Measurements from ENCODE around the gene FAM131C. TPM values are rescaled to one million over a fixed set of nuclear protein-coding genes. Genes with fewer than 3 reads are reported as not detected.

The FAM131C gene
- polyA plus RNA-seq, 3 donors: not detected

GRCh38 chr1:16119504-16119903 lies 46.1 kb upstream of the FAM131C start:
- no peak for DNase-seq
- Mint-ChIP-seq H3K27ac (no peak overlapping the region), H3K27me3 (ENCODE audit: low read depth in 3 of 3) (peaks cover 0 to 8% (median 6%) of the 10 kb centered on the region in 3 donors), H3K4me3 (no peak overlapping the region), H3K36me3 (no peaks in the 10 kb centered on the region), H3K9me3 (no peaks in the 10 kb centered on the region), H3K4me1 (peaks cover 8% of the 10 kb centered on the region)
- no peaks in the 10 kb centered on the region for H3K79me2 ChIP-seq (ENCODE audit: insufficient read depth, low read length)
- no peaks in the 10 kb centered on the region for H3K27me3 ChIP-seq (ENCODE audit: control insufficient read depth in 2 of 2, insufficient read depth in 2 of 2, low read length in 2 of 2)
- TF ChIP-seq CTCF (IDR thresholded peaks at IDR 0.05): no peak
- no peak overlapping the region for H3K27ac ChIP-seq (ENCODE audit: low read depth in 1 of 2, low read length in 2 of 2)
- intact Hi-C loops (cut with micrococcal nuclease): no loop called here
- H3K9ac ChIP-seq (ENCODE audit: insufficient read depth, low read length, poor library complexity, severe bottlenecking): no peak overlapping the region
- no peaks in the 10 kb centered on the region for H3K9me3 ChIP-seq (replicated peaks in 1 of 2; ENCODE audit: control insufficient read depth in 1 of 2, insufficient read depth in 1 of 2, low read length in 2 of 2)
- H2AFZ ChIP-seq (ENCODE audit: insufficient read depth, low read depth, low read length, poor library complexity, severe bottlenecking): no peak overlapping the region
- no peak overlapping the region for H3K4me2 ChIP-seq (replicated peaks; ENCODE audit: extremely low read depth, low read length, poor library complexity, severe bottlenecking)
- peaks cover 3 to 4% of the 10 kb centered on the region in 2 donors for H3K4me1 ChIP-seq (ENCODE audit: control insufficient read depth in 1 of 2, insufficient read depth in 2 of 2, low read length in 2 of 2)
- no peaks in the 10 kb centered on the region for H4K20me1 ChIP-seq (ENCODE audit: insufficient read depth, low read length)
- WGBS (ENCODE audit: insufficient coverage): 87% methylated on average over 6 of the region's 6 CpGs
- H3K4me3 ChIP-seq (replicated peaks in 1 of 3; ENCODE audit: low read depth in 2 of 3, low read length in 3 of 3): no peak overlapping the region
- no peaks in the 10 kb centered on the region for H3K36me3 ChIP-seq (replicated peaks in 1 of 2; ENCODE audit: control insufficient read depth in 1 of 2, insufficient read depth in 2 of 2, low read length in 2 of 2)

GRCh38 chr1:16118706-16119105 lies 45.3 kb upstream of the FAM131C start:
- no peak for DNase-seq
- Mint-ChIP-seq H3K4me1 (peaks cover 8% of the 10 kb centered on the region), H3K9me3 (no peaks in the 10 kb centered on the region), H3K27ac (no peak overlapping the region), H3K27me3 (ENCODE audit: low read depth in 3 of 3) (peaks cover 0 to 5% (median 4%) of the 10 kb centered on the region in 3 donors), H3K4me3 (no peak overlapping the region), H3K36me3 (no peaks in the 10 kb centered on the region)
- H2AFZ ChIP-seq (ENCODE audit: insufficient read depth, low read depth, low read length, poor library complexity, severe bottlenecking): no peak overlapping the region
- no peaks in the 10 kb centered on the region for H3K36me3 ChIP-seq (replicated peaks in 1 of 2; ENCODE audit: control insufficient read depth in 1 of 2, insufficient read depth in 2 of 2, low read length in 2 of 2)
- no peaks in the 10 kb centered on the region for H4K20me1 ChIP-seq (ENCODE audit: insufficient read depth, low read length)
- no peak for TF ChIP-seq CTCF (IDR thresholded peaks at IDR 0.05)
- peaks cover 3 to 4% of the 10 kb centered on the region in 2 donors for H3K4me1 ChIP-seq (ENCODE audit: control insufficient read depth in 1 of 2, insufficient read depth in 2 of 2, low read length in 2 of 2)
- no peaks in the 10 kb centered on the region for H3K9me3 ChIP-seq (replicated peaks in 1 of 2; ENCODE audit: control insufficient read depth in 1 of 2, insufficient read depth in 1 of 2, low read length in 2 of 2)
- H3K79me2 ChIP-seq (ENCODE audit: insufficient read depth, low read length): no peaks in the 10 kb centered on the region
- no peak overlapping the region for H3K4me2 ChIP-seq (replicated peaks; ENCODE audit: extremely low read depth, low read length, poor library complexity, severe bottlenecking)
- H3K9ac ChIP-seq (ENCODE audit: insufficient read depth, low read length, poor library complexity, severe bottlenecking): no peak overlapping the region
- no peaks in the 10 kb centered on the region for H3K27me3 ChIP-seq (ENCODE audit: control insufficient read depth in 2 of 2, insufficient read depth in 2 of 2, low read length in 2 of 2)
- H3K27ac ChIP-seq (ENCODE audit: low read depth in 1 of 2, low read length in 2 of 2): no peak overlapping the region
- 94% methylated on average over 8 of the region's 9 CpGs for WGBS (ENCODE audit: insufficient coverage)
- intact Hi-C loops (cut with micrococcal nuclease): no loop called here
- H3K4me3 ChIP-seq (replicated peaks in 1 of 3; ENCODE audit: low read depth in 2 of 3, low read length in 3 of 3): no peak overlapping the region

Measured in CD14-positive monocyte (primary cell).